Effector memory CD4-positive, alpha-beta T cell (primary cell): ENCODE data around the gene IL1RAPL1.

ENCODE experiments used
- DNase-seq, 3 donors: peaks; one replicate each; pipeline ENCODE4 v3.0.0-alpha.2; 2020
- H3K27ac ChIP-seq: 2 replicates; pipeline ENCODE4 v1.7.0; 2013; ENCODE audit warnings: mild to moderate bottlenecking, low read length, moderate library complexity; ENCODE audit not compliant: insufficient read depth, poor library complexity, severe bottlenecking
- H3K27me3 ChIP-seq: replicated peaks from 2 replicates; pipeline ENCODE4 v1.7.0; 2013; ENCODE audit warnings: mild to moderate bottlenecking, low read length; ENCODE audit not compliant: insufficient read depth, control insufficient read depth, poor library complexity, severe bottlenecking
- H3K36me3 ChIP-seq: 2 replicates; pipeline ENCODE4 v1.7.0; 2013; ENCODE audit warnings: mild to moderate bottlenecking, low read length, moderate library complexity; ENCODE audit not compliant: control insufficient read depth, insufficient read depth
- H3K4me1 ChIP-seq: 2 replicates; pipeline ENCODE4 v1.7.0; 2013; ENCODE audit warnings: low read length, mild to moderate bottlenecking; ENCODE audit not compliant: control insufficient read depth, insufficient read depth, poor library complexity, severe bottlenecking
- H3K4me3 ChIP-seq: 2 replicates; pipeline ENCODE4 v1.7.0; 2013; ENCODE audit warnings: low read length, low read depth, mild to moderate bottlenecking; ENCODE audit not compliant: insufficient read depth, poor library complexity, severe bottlenecking
- H3K9me3 ChIP-seq: 2 replicates; pipeline ENCODE4 v1.7.0; 2013; ENCODE audit warnings: mild to moderate bottlenecking, low read length, moderate library complexity; ENCODE audit not compliant: control insufficient read depth

IL1RAPL1 gene

GRCh38 chrX:29862126-29862677, 1275.0 kb downstream of the IL1RAPL1 start:
- no peak for DNase-seq
- Histone ChIP-seq H3K9me3 (no peaks in the 10 kb centered on the region), H3K27ac (no peak overlapping the region), H3K36me3 (no peaks in the 10 kb centered on the region), H3K4me3 (no peak overlapping the region), H3K4me1 (no peaks in the 10 kb centered on the region), H3K27me3 (no peaks in the 10 kb centered on the region)

GRCh38 chrX:29867971-29868370, 1280.7 kb downstream of the IL1RAPL1 start:
- no peak overlapping the region for H3K27ac ChIP-seq
- no peak for DNase-seq
- no peaks in the 10 kb centered on the region for H3K9me3 ChIP-seq
- H3K36me3 ChIP-seq = no peaks in the 10 kb centered on the region
- no peaks in the 10 kb centered on the region for H3K27me3 ChIP-seq
- no peak overlapping the region for H3K4me3 ChIP-seq
- H3K4me1 ChIP-seq = no peaks in the 10 kb centered on the region

GRCh38 chrX:29869837-29870236, 1282.6 kb downstream of the IL1RAPL1 start:
- Histone ChIP-seq H3K27me3 (no peaks in the 10 kb centered on the region), H3K4me1 (no peaks in the 10 kb centered on the region), H3K9me3 (no peaks in the 10 kb centered on the region), H3K27ac (no peak overlapping the region), H3K36me3 (no peaks in the 10 kb centered on the region), H3K4me3 (no peak overlapping the region)
- no peak for DNase-seq

DNA sequence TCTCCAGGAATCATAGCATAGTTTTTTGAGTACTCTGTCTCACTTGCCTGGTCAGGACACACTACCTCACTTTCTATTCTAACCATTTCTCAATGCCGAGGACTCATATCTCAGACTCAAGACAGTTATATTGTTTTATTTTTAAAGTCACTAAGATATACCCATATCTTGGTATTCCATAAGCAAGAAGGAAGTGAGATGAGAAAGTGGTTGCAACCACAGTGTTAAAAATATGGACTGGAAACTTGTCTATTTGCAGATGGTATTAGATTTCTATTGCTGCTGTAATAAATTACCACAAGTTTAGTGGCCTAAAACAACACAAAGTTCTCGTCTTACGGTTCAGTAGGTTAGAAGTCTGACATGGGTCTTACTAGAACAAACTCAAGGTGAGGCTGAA, 1283.4 kb downstream of the IL1RAPL1 start:
- H3K9me3 ChIP-seq = no peaks in the 10 kb centered on the region
- H3K27me3 ChIP-seq = no peaks in the 10 kb centered on the region
- no peak overlapping the region for H3K4me3 ChIP-seq

DNA sequence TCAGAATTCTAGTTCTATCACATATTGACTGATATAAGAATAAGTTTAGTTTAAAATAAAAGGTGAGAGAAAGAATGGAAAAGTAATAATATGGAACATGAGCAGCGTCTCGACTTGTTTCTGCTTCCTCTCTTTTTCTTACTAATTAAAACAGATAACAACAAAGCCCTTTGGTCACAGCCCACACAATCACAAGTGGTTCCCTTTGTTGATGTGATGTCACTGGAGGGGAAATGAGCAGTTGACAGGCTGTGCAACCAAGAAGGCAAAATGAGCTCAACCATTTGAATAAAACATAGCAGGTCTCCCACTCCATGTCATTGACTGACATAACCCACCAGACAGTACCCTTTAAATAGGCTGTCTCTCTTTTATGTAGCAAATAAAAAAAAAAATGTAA, 1285.6 kb downstream of the IL1RAPL1 start:
- Histone ChIP-seq H3K27me3 (no peaks in the 10 kb centered on the region), H3K9me3 (no peaks in the 10 kb centered on the region), H3K27ac (no peak overlapping the region), H3K4me1 (no peaks in the 10 kb centered on the region), H3K4me3 (no peak overlapping the region), H3K36me3 (no peaks in the 10 kb centered on the region)
- DNase-seq = no peak

More for the DNA sequence above, 1283.4 kb downstream of the IL1RAPL1 start:
- H3K36me3 ChIP-seq = no peaks in the 10 kb centered on the region
- no peak overlapping the region for H3K27ac ChIP-seq
- H3K4me1 ChIP-seq = no peaks in the 10 kb centered on the region
- no peak for DNase-seq

- DNase-seq = no peak
- H3K9me3 ChIP-seq = no peaks in the 10 kb centered on the region
- no peaks in the 10 kb centered on the region for H3K36me3 ChIP-seq
- no peak overlapping the region for H3K4me3 ChIP-seq
- H3K4me1 ChIP-seq = no peaks in the 10 kb centered on the region
- H3K27me3 ChIP-seq = no peaks in the 10 kb centered on the region
- H3K27ac ChIP-seq = no peak overlapping the region
These were observed 1289.5 kb downstream of the IL1RAPL1 start for GRCh38 chrX:29876733-29877132.

DNA sequence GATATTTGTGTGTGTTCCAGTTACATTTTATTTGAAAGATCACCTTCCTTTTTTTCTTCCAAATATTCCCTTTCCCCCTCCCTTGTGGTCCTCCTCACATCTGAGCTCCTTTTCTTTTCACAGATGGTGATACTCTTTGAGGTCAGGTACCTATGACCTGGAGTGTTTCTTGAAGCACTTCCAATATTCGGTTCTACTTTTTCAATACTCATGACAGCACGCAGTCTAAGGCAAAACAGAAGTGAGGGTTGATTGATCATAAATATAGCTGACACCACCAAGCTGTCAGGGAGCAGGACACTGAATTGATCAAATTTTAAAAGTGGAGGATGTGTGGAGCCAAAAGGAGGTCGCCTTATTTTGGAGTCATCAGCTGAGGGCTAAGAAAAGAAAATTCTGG, 1293.7 kb downstream of the IL1RAPL1 start:
- Histone ChIP-seq H3K9me3 (no peaks in the 10 kb centered on the region), H3K36me3 (no peaks in the 10 kb centered on the region), H3K4me1 (no peaks in the 10 kb centered on the region), H3K27ac (no peak overlapping the region), H3K4me3 (no peak overlapping the region), H3K27me3 (no peaks in the 10 kb centered on the region)
- DNase-seq = no peak

GRCh38 chrX:29890004-29890403, 1302.8 kb downstream of the IL1RAPL1 start:
- H3K27ac ChIP-seq = no peak overlapping the region
- no peaks in the 10 kb centered on the region for H3K36me3 ChIP-seq
- H3K27me3 ChIP-seq = no peaks in the 10 kb centered on the region
- no peaks in the 10 kb centered on the region for H3K9me3 ChIP-seq
- DNase-seq = no peak
- H3K4me3 ChIP-seq = no peak overlapping the region
- H3K4me1 ChIP-seq = no peaks in the 10 kb centered on the region

GRCh38 chrX:29890646-29891200, 1303.5 kb downstream of the IL1RAPL1 start:
- DNase-seq = no peak
- no peaks in the 10 kb centered on the region for H3K9me3 ChIP-seq
- no peaks in the 10 kb centered on the region for H3K36me3 ChIP-seq

GRCh38 chrX:29902004-29902403, 1314.8 kb downstream of the IL1RAPL1 start:
- Histone ChIP-seq H3K27me3 (no peaks in the 10 kb centered on the region), H3K9me3 (no peaks in the 10 kb centered on the region), H3K36me3 (no peaks in the 10 kb centered on the region), H3K4me3 (no peak overlapping the region), H3K27ac (no peak overlapping the region), H3K4me1 (no peaks in the 10 kb centered on the region)
- no peak for DNase-seq

More at GRCh38 chrX:29890646-29891200, 1303.5 kb downstream of the IL1RAPL1 start:
- no peaks in the 10 kb centered on the region for H3K27me3 ChIP-seq
- no peaks in the 10 kb centered on the region for H3K4me1 ChIP-seq
- H3K4me3 ChIP-seq = no peak overlapping the region
- no peak overlapping the region for H3K27ac ChIP-seq
